ENCODE results near the gene ZEB2.

- TF ChIP-seq, protein P1, sequence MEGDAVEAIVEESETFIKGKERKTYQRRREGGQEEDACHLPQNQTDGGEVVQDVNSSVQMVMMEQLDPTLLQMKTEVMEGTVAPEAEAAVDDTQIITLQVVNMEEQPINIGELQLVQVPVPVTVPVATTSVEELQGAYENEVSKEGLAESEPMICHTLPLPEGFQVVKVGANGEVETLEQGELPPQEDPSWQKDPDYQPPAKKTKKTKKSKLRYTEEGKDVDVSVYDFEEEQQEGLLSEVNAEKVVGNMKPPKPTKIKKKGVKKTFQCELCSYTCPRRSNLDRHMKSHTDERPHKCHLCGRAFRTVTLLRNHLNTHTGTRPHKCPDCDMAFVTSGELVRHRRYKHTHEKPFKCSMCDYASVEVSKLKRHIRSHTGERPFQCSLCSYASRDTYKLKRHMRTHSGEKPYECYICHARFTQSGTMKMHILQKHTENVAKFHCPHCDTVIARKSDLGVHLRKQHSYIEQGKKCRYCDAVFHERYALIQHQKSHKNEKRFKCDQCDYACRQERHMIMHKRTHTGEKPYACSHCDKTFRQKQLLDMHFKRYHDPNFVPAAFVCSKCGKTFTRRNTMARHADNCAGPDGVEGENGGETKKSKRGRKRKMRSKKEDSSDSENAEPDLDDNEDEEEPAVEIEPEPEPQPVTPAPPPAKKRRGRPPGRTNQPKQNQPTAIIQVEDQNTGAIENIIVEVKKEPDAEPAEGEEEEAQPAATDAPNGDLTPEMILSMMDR (IDR thresholded peaks at IDR 0.05) = no peak
- TF ChIP-seq POLR2A (IDR thresholded peaks at IDR 0.05) = no peak
These were observed 5.3 kb downstream of the ZEB2 start for GRCh38 chr2:144514616-144515091.

Data from breast epithelium (tissue), 3 donors.